ENCODE results near the gene FAM89A. TPM values are rescaled to one million over a fixed set of nuclear protein-coding genes. Genes with fewer than 3 reads are reported as not detected.

Gene FAM89A
- total and polyA plus RNA-seq, 2 of the 13 experiments (the other 11 are each of a cell fraction or from before 2014, with no cell fraction given), result 0.35 to 0.44 TPM

- POLR2A ChIA-PET, result interaction anchor here (1.3 kb wide), 1 partner anchor 8 kb away, joined by 4 read pairs; the partner anchor contains the start of genes ARV1 and TTC13
- no peak overlapping the region for H3K4me3 ChIP-seq (replicated peaks in 1 of 3; ENCODE audit: insufficient read depth in 1 of 3, low read depth in 2 of 3, low read length in 3 of 3)
- TF ChIP-seq MAZ (IDR thresholded peaks at IDR 0.05; ENCODE audit: borderline replicate concordance, low read depth, low read length) (no peak), MAZ (CRISPR knock-in tag; IDR thresholded peaks at IDR 0.05; ENCODE audit: low read depth) (no peak), POLR2AphosphoS5 (IDR thresholded peaks at IDR 0.05; ENCODE audit: low read depth, low read length) (no peak), ASH2L (IDR thresholded peaks at IDR 0.05; ENCODE audit: insufficient read length, low read depth, low read length) (no peak), ETV6 (CRISPR knock-in tag; conservative IDR thresholded peaks at IDR 0.05) (no peak), KLF6 (CRISPR knock-in tag; IDR thresholded peaks at IDR 0.05) (no peak), JUN (CRISPR knock-in tag; IDR thresholded peaks at IDR 0.05) (no peak)
- WGBS (ENCODE audit: low lambda C conversion rate), result 100% methylated on average over 4 of the region's 5 CpGs
- H3K4me1 ChIP-seq (ENCODE audit: insufficient read depth, low read length), result peaks cover 25% of the 10 kb centered on the region
- H3K79me2 ChIP-seq (ENCODE audit: insufficient read depth, low read length), result no peaks in the 10 kb centered on the region
- no peaks in the 10 kb centered on the region for H4K20me1 ChIP-seq (ENCODE audit: insufficient read depth, low read length)
- no peak overlapping the region for H3K4me2 ChIP-seq (ENCODE audit: low read depth, low read length)
- CTCF ChIA-PET (ENCODE audit: low intra/inter-chr PET ratio, low total read pairs), result no interaction called here
- no peak overlapping the region for H3K27ac ChIP-seq (ENCODE audit: extremely low read length, insufficient read depth, low read length)
- H3K36me3 ChIP-seq (replicated peaks in 1 of 2; ENCODE audit: control insufficient read depth in 1 of 2, insufficient read depth in 2 of 2, low read length in 2 of 2), result no peaks in the 10 kb centered on the region
- intact Hi-C loops (cut with micrococcal nuclease; ENCODE audit: unreplicated experiment) (loop anchor here (10.0 kb wide), 1 partner anchor 256 kb away; the partner anchor contains the start of gene AGT), in situ Hi-C loops (cut with HindIII; ENCODE audit: extremely low pct_ligation_motif_present, low pct_unique_long_range_greater_than_20kb) (no loop called here)
- no peak overlapping the region for H2AFZ ChIP-seq (ENCODE audit: low read length)
- H3K27me3 ChIP-seq (ENCODE audit: control insufficient read depth in 1 of 2, insufficient read depth in 2 of 2, low read length in 2 of 2), result no peaks in the 10 kb centered on the region
- no peak for DNase-seq (ENCODE audit: low spot score)
- no TSS peak for BruUV-seq (replicated peaks)
- FAIRE-seq, result no peak
- ATAC-seq, result no peak
- no peaks in the 10 kb centered on the region for H3K9me3 ChIP-seq (ENCODE audit: low read length)
- no peak overlapping the region for H3K9ac ChIP-seq (ENCODE audit: insufficient read depth, low read depth, low read length)
Observed at GRCh38 chr1:230970432-230970831, 69.6 kb downstream of the FAM89A start.

MicroRNAs encoded within 50 kb of the gene (microRNA counts, 767-probe panel; counts per million panel counts)
- microRNA hsa-miR-1182, result not detected

Other genes starting within 250 kb of the FAM89A start
- gene C1orf198, start 171.7 kb downstream of the FAM89A start, total RNA-seq (2016; rRNA removed; fragmentation: Illumina TruSeq; extraction: Trizol), result 13.4 and 16.0 TPM in 2 replicates
- gene C1orf198, start 171.7 kb downstream of the FAM89A start, polyA plus RNA-seq (2011; rRNA removed), result 12.7 and 13.7 TPM in 2 replicates
- 8.1 and 15.9 TPM in 2 replicates for gene TTC13, start 61.4 kb downstream of the FAM89A start, total RNA-seq (2016; rRNA removed; fragmentation: Illumina TruSeq; extraction: Trizol)
- 5.8 and 6.8 TPM in 2 replicates for gene TTC13, start 61.4 kb downstream of the FAM89A start, polyA plus RNA-seq (2011; rRNA removed)
- gene ARV1, start 61.2 kb downstream of the FAM89A start, total RNA-seq (2016; rRNA removed; fragmentation: Illumina TruSeq; extraction: Trizol), result 8.9 and 15.2 TPM in 2 replicates
- gene ARV1, start 61.2 kb downstream of the FAM89A start, polyA plus RNA-seq (2011; rRNA removed), result 11.7 and 13.0 TPM in 2 replicates
- not detected in 2 replicates for gene TRIM67, start 121.8 kb upstream of the FAM89A start, total RNA-seq (2016; rRNA removed; fragmentation: Illumina TruSeq; extraction: Trizol)
- under 0.01 TPM in 1 of 2 replicates, not detected in the other for gene TRIM67, start 121.8 kb upstream of the FAM89A start, polyA plus RNA-seq (2011; rRNA removed)
- gene GNPAT, start 201.0 kb upstream of the FAM89A start, total RNA-seq (2016; rRNA removed; fragmentation: Illumina TruSeq; extraction: Trizol), result 114 and 153 TPM in 2 replicates
- 48.6 and 58.3 TPM in 2 replicates for gene GNPAT, start 201.0 kb upstream of the FAM89A start, polyA plus RNA-seq (2011; rRNA removed)

Measured in HepG2 (cell line).